A549 (cell line): ENCODE measurements around the gene GPX3. TPM values are rescaled to one million over a fixed set of nuclear protein-coding genes. Genes with fewer than 3 reads are reported as not detected.

ENCODE experiments used
- ATAC-seq, 2 experiments: fragments of 200-7000 bp in 1 of 2; fragments of >200 bp in 1 of 2; cut with Nextera tagmentation in 1 of 2; cut with Tn5 transposase in 1 of 2; 3 replicates each; pipeline versions ENCODE4 v1.8.0 to v1.9.1; 2018 to 2020; ENCODE audit warnings: mild to moderate bottlenecking in 1 of 2, moderate library complexity in 1 of 2
- CTCF ChIA-PET: fragments of 300-600 bp; sonication (Branson Sonifier 250); formaldehyde crosslinking; extraction: SDS; loops from one replicate; lab custom pipeline; 2021; ENCODE audit warnings: antibody characterized with exemption, inconsistent platforms; lab: Yijun Ruan, JAX
- POLR2A ChIA-PET: fragments of 350-600 bp; formaldehyde crosslinking; extraction: SDS; loops from one replicate; lab custom pipeline; 2021; ENCODE audit warnings: antibody characterized with exemption, inconsistent platforms; lab: Yijun Ruan, JAX
- DNase-seq, 2 experiments: peaks; one replicate each; pipeline versions ENCODE4 v3.0.0 to v3.0.0-alpha.2; 2011 to 2016; ENCODE audit warnings: low read depth in 1 of 2, low spot score in 1 of 2
- FAIRE-seq: peaks from 2 replicates; lab custom pipeline; 2011; peaks lifted over from hg19 to GRCh38; lab: Jason Lieb, UNC
- H3K27ac ChIP-seq, 2 experiments: fragments of >200 bp; sonication (Bioruptor Twin); formaldehyde crosslinking; 3 replicates each; pipeline ENCODE4 v1.5.1; 2016 to 2017
- H3K4me1 ChIP-seq: fragments of >200 bp; sonication (Bioruptor Twin); formaldehyde crosslinking; 3 replicates; pipeline ENCODE4 v1.6.1; 2016
- H3K4me2 ChIP-seq: fragments of >200 bp; sonication (Bioruptor Twin); formaldehyde crosslinking; 3 replicates; pipeline ENCODE4 v1.6.1; 2016
- H3K4me3 ChIP-seq: fragments of >200 bp; sonication (Bioruptor Twin); formaldehyde crosslinking; 3 replicates; pipeline ENCODE4 v1.5.1; 2016
- H3K9me3 ChIP-seq: fragments of >200 bp; sonication (Bioruptor Twin); formaldehyde crosslinking; 3 replicates; pipeline ENCODE4 v1.6.1; 2016
- CBX8 ChIP-seq: fragments of 200-600 bp; sonication (generic); IDR thresholded peaks from 2 replicates; pipeline ENCODE4 v1.6.1; 2016
- FOXS1 ChIP-seq: fragments of 250-450 bp; sonication (Bioruptor Pico); IDR thresholded peaks from 2 replicates; pipeline ENCODE4 v1.5.0; 2020; ENCODE audit warnings: mild to moderate bottlenecking, moderate library complexity
- HDAC2 ChIP-seq: fragments of 200-600 bp; sonication (generic); IDR thresholded peaks from 2 replicates; pipeline ENCODE4 v1.6.1; 2016
- HEYL ChIP-seq: fragments of 250-450 bp; sonication (Bioruptor Pico); IDR thresholded peaks from 2 replicates; pipeline ENCODE4 v1.8.0; 2021; ENCODE audit warnings: mild to moderate bottlenecking, moderate library complexity
- HOXA7 ChIP-seq: fragments of 250-450 bp; sonication (Bioruptor Pico); IDR thresholded peaks from 2 replicates; pipeline ENCODE4 v1.5.0; 2020; ENCODE audit warnings: mild to moderate bottlenecking, moderate library complexity
- JUNB ChIP-seq: fragments of >200 bp; sonication (Bioruptor Twin); formaldehyde crosslinking; IDR thresholded peaks from 2 replicates; pipeline ENCODE4 v1.6.1; 2016
- KDM1A ChIP-seq: fragments of 200-600 bp; sonication (generic); IDR thresholded peaks from 2 replicates; pipeline ENCODE4 v1.6.1; 2016; ENCODE audit warnings: low read depth, mild to moderate bottlenecking
- KDM5A ChIP-seq: fragments of 200-600 bp; sonication (generic); IDR thresholded peaks from 2 replicates; pipeline ENCODE4 v1.6.1; 2016; ENCODE audit warnings: antibody characterized with exemption, mild to moderate bottlenecking
- NPAS2 ChIP-seq: fragments of 250-450 bp; sonication (Bioruptor Pico); IDR thresholded peaks from 2 replicates; pipeline ENCODE4 v1.8.0; 2022; ENCODE audit warnings: mild to moderate bottlenecking, moderate library complexity, borderline replicate concordance
- PHF8 ChIP-seq: fragments of 200-600 bp; sonication (generic); IDR thresholded peaks from 2 replicates; pipeline ENCODE4 v1.6.1; 2016; ENCODE audit warnings: low read depth, mild to moderate bottlenecking, antibody characterized with exemption, moderate library complexity, borderline replicate concordance
- RAD21 ChIP-seq, 2 experiments: fragments of >200 bp in 1 of 2; sonication (Bioruptor Twin) in 1 of 2; formaldehyde crosslinking in 1 of 2; IDR thresholded peaks in 1 of 2; conservative IDR thresholded peaks in 1 of 2; 2 replicates in 1 of 2; 3 replicates in 1 of 2; pipeline ENCODE4 v1.6.1; 2012 to 2018; ENCODE audit warnings: inconsistent platforms in 1 of 2
- RARB ChIP-seq: fragments of 250-450 bp; sonication (Bioruptor Pico); IDR thresholded peaks from 2 replicates; pipeline ENCODE4 v1.8.0; 2021; ENCODE audit warnings: mild to moderate bottlenecking, moderate library complexity
- RCOR1 ChIP-seq: fragments of 150-350 bp; IDR thresholded peaks from 2 replicates; pipeline ENCODE4 v1.6.1; 2014; ENCODE audit warnings: antibody characterized with exemption, low read length, low read depth
- RFX5 ChIP-seq: fragments of 450-650 bp; IDR thresholded peaks from 2 replicates; pipeline ENCODE4 v1.7.1; 2014; ENCODE audit warnings: antibody characterized with exemption, mild to moderate bottlenecking, moderate library complexity
- RNF2 ChIP-seq: fragments of 200-600 bp; sonication (generic); IDR thresholded peaks from 2 replicates; pipeline ENCODE4 v1.6.1; 2016; ENCODE audit warnings: low read depth, mild to moderate bottlenecking, antibody characterized with exemption, moderate library complexity, borderline replicate concordance
- SMC3 ChIP-seq: fragments of >200 bp; sonication (Bioruptor Twin); formaldehyde crosslinking; IDR thresholded peaks from 3 replicates; pipeline ENCODE4 v1.6.1; 2018; ENCODE audit warnings: inconsistent platforms
- SREBF2 ChIP-seq: fragments of 450-650 bp; IDR thresholded peaks from 2 replicates; pipeline ENCODE4 v1.6.1; 2014; ENCODE audit warnings: mild to moderate bottlenecking, moderate library complexity
- TP53 ChIP-seq: fragments of 250-450 bp; sonication (Bioruptor Pico); IDR thresholded peaks from 2 replicates; pipeline ENCODE4 v1.5.0; 2021; ENCODE audit warnings: mild to moderate bottlenecking, moderate library complexity
- ZNF302 ChIP-seq: fragments of 250-450 bp; sonication (Bioruptor Pico); IDR thresholded peaks from 2 replicates; pipeline ENCODE4 v1.9.0; 2021; ENCODE audit warnings: inconsistent platforms, mild to moderate bottlenecking, moderate library complexity
- ZSCAN20 ChIP-seq: fragments of 250-450 bp; sonication (Bioruptor Pico); IDR thresholded peaks from 2 replicates; pipeline ENCODE4 v1.8.0; 2022; ENCODE audit warnings: mild to moderate bottlenecking, moderate library complexity
- WGBS: methylation state at CpG from one replicate; pipeline ENCODE4 v1.1.6; 2017; ENCODE audit errors: missing lambda C conversion rate; 5-methylcytosine and 5-hydroxymethylcytosine counted together
- polyA plus RNA-seq, 4 experiments: library from polyadenylated mRNA; depleted of rRNA in 3 of 4; stranded (reverse); fragments of >200 nt; fragmentation: RNase III in 1 of 4; extraction: RNeasy Plus Mini Kit Qiagen cat#74134 plus additional on column Dnase treatment in 1 of 4; gene quantifications; 2 replicates in 3 of 4; 3 replicates in 1 of 4; pipeline ENCODE4 v1.2.3, GENCODE V29; 2011 to 2017
- TF ChIP-seq, protein P1 (sequence below): fragments of >200 bp; sonication (Bioruptor Twin); formaldehyde crosslinking; IDR thresholded peaks from 2 replicates; pipeline ENCODE4 v1.6.1; 2016
- TF ChIP-seq, protein P2 (sequence below): IDR thresholded peaks from 2 replicates; pipeline ENCODE4 v1.6.1; 2012; ENCODE audit warnings: low read depth, borderline replicate concordance
- TF ChIP-seq, protein P3 (sequence below): fragments of >200 bp; sonication (Bioruptor Twin); formaldehyde crosslinking; IDR thresholded peaks from 3 replicates; pipeline ENCODE4 v1.5.1; 2016
- TF ChIP-seq, protein P4 (sequence below): fragments of >200 bp; sonication (Bioruptor Twin); formaldehyde crosslinking; IDR thresholded peaks from 3 replicates; pipeline ENCODE4 v1.6.1; 2016
- TF ChIP-seq, protein P5 (sequence below): fragments of 450-650 bp; IDR thresholded peaks from 2 replicates; pipeline ENCODE4 v1.6.1; 2014; ENCODE audit warnings: antibody characterized with exemption
- TF ChIP-seq, protein P6 (sequence below): fragments of 150-350 bp; IDR thresholded peaks from 2 replicates; pipeline ENCODE4 v1.6.1; 2014; ENCODE audit warnings: low read depth, mild to moderate bottlenecking, low read length

GPX3 gene
- polyA plus RNA-seq, 2 of the 4 experiments (the other 2 are of a cell fraction): 16.2 to 26.4 TPM

DNA sequence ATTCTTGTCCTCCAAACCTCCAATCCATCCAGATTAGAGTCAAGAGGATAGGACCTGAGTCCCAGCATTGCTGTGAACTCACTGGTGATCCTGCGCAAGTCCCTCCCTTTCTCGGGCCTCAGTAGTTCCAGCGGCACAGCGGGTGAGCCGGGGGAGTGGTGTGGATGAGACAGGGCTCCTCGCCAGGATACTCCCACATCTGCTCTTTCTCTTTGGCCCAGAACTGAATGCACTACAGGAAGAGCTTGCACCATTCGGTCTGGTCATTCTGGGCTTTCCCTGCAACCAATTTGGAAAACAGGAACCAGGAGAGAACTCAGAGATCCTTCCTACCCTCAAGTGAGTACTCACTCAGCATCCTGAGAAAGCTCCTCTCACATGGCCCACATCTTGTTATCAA is 6.3 kb downstream of the GPX3 start:
- CTCF ChIA-PET: interaction anchor here (1.5 kb wide), 1 partner anchor 25 kb away, joined by 8 read pairs; no protein-coding TSS in a partner anchor
- no peak for FAIRE-seq
- Histone ChIP-seq H3K4me2 (no peak overlapping the region), H3K9me3 (no peaks in the 10 kb centered on the region), H3K4me1 (no peaks in the 10 kb centered on the region), H3K27ac (no peak overlapping the region), H3K4me3 (no peak overlapping the region)
- no peak for DNase-seq
- WGBS: 97% methylated on average over 7 of the region's 7 CpGs
- no peak for ATAC-seq
- POLR2A ChIA-PET: no interaction called here
- no peak for TF ChIP-seq JUNB
- TF ChIP-seq, protein P1, sequence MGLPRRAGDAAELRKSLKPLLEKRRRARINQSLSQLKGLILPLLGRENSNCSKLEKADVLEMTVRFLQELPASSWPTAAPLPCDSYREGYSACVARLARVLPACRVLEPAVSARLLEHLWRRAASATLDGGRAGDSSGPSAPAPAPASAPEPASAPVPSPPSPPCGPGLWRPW: no peak
- TF ChIP-seq KDM5A: no peak
- TF ChIP-seq, protein P2, sequence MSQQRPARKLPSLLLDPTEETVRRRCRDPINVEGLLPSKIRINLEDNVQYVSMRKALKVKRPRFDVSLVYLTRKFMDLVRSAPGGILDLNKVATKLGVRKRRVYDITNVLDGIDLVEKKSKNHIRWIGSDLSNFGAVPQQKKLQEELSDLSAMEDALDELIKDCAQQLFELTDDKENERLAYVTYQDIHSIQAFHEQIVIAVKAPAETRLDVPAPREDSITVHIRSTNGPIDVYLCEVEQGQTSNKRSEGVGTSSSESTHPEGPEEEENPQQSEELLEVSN: no peak
- TF ChIP-seq, protein P3, sequence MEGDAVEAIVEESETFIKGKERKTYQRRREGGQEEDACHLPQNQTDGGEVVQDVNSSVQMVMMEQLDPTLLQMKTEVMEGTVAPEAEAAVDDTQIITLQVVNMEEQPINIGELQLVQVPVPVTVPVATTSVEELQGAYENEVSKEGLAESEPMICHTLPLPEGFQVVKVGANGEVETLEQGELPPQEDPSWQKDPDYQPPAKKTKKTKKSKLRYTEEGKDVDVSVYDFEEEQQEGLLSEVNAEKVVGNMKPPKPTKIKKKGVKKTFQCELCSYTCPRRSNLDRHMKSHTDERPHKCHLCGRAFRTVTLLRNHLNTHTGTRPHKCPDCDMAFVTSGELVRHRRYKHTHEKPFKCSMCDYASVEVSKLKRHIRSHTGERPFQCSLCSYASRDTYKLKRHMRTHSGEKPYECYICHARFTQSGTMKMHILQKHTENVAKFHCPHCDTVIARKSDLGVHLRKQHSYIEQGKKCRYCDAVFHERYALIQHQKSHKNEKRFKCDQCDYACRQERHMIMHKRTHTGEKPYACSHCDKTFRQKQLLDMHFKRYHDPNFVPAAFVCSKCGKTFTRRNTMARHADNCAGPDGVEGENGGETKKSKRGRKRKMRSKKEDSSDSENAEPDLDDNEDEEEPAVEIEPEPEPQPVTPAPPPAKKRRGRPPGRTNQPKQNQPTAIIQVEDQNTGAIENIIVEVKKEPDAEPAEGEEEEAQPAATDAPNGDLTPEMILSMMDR: no peak
- no peak for TF ChIP-seq ZSCAN20
- no peak for TF ChIP-seq RNF2
- TF ChIP-seq ZNF302 (CRISPR knock-in tag): no peak
- TF ChIP-seq RCOR1: no peak
- TF ChIP-seq, protein P4, sequence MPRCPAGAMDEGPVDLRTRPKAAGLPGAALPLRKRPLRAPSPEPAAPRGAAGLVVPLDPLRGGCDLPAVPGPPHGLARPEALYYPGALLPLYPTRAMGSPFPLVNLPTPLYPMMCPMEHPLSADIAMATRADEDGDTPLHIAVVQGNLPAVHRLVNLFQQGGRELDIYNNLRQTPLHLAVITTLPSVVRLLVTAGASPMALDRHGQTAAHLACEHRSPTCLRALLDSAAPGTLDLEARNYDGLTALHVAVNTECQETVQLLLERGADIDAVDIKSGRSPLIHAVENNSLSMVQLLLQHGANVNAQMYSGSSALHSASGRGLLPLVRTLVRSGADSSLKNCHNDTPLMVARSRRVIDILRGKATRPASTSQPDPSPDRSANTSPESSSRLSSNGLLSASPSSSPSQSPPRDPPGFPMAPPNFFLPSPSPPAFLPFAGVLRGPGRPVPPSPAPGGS: no peak
- no peak for TF ChIP-seq HOXA7
- no peak for TF ChIP-seq HEYL (CRISPR knock-in tag)
- TF ChIP-seq, protein P5, sequence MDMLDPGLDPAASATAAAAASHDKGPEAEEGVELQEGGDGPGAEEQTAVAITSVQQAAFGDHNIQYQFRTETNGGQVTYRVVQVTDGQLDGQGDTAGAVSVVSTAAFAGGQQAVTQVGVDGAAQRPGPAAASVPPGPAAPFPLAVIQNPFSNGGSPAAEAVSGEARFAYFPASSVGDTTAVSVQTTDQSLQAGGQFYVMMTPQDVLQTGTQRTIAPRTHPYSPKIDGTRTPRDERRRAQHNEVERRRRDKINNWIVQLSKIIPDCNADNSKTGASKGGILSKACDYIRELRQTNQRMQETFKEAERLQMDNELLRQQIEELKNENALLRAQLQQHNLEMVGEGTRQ: no peak
- TF ChIP-seq, protein P6, sequence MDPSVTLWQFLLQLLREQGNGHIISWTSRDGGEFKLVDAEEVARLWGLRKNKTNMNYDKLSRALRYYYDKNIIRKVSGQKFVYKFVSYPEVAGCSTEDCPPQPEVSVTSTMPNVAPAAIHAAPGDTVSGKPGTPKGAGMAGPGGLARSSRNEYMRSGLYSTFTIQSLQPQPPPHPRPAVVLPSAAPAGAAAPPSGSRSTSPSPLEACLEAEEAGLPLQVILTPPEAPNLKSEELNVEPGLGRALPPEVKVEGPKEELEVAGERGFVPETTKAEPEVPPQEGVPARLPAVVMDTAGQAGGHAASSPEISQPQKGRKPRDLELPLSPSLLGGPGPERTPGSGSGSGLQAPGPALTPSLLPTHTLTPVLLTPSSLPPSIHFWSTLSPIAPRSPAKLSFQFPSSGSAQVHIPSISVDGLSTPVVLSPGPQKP: no peak
- no peak for TF ChIP-seq NPAS2 (CRISPR knock-in tag)
- no peak for TF ChIP-seq KDM1A
- TF ChIP-seq RARB (CRISPR knock-in tag): no peak
- TF ChIP-seq PHF8: no peak

DNA sequence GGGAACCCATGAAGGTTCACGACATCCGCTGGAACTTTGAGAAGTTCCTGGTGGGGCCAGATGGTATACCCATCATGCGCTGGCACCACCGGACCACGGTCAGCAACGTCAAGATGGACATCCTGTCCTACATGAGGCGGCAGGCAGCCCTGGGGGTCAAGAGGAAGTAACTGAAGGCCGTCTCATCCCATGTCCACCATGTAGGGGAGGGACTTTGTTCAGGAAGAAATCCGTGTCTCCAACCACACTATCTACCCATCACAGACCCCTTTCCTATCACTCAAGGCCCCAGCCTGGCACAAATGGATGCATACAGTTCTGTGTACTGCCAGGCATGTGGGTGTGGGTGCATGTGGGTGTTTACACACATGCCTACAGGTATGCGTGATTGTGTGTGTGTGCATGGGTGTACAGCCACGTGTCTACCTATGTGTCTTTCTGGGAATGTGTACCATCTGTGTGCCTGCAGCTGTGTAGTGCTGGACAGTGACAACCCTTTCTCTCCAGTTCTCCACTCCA is 7.6 kb downstream of the GPX3 start:
- no peak for ATAC-seq
- H3K27ac ChIP-seq: no peak overlapping the region
- H3K4me2 ChIP-seq: no peak overlapping the region
- WGBS: 92% methylated on average over 11 of the region's 11 CpGs
- POLR2A ChIA-PET: no interaction called here
- CTCF ChIA-PET: interaction anchor here (0.8 to 15.1 kb wide), 2 partner anchors 23 to 99 kb away, joined by 3 to 151 read pairs; no protein-coding TSS in a partner anchor
- H3K4me3 ChIP-seq: no peak overlapping the region
- no peak for FAIRE-seq
- no peaks in the 10 kb centered on the region for H3K9me3 ChIP-seq
- no peak for DNase-seq
- H3K4me1 ChIP-seq: no peaks in the 10 kb centered on the region
- TF ChIP-seq RARB (CRISPR knock-in tag): no peak
- TF ChIP-seq TP53 (CRISPR knock-in tag): no peak
- TF ChIP-seq RAD21 (conservative IDR thresholded peaks at IDR 0.05 in 1 of 2, IDR thresholded peaks at IDR 0.05 in 1 of 2): no peak
- no peak for TF ChIP-seq RFX5
- TF ChIP-seq, protein P3: no peak
- no peak for TF ChIP-seq HOXA7
- no peak for TF ChIP-seq HDAC2
- no peak for TF ChIP-seq SMC3
- TF ChIP-seq, protein P4: no peak
- no peak for TF ChIP-seq CBX8
- no peak for TF ChIP-seq FOXS1 (CRISPR knock-in tag)
- no peak for TF ChIP-seq SREBF2
- TF ChIP-seq, protein P6: no peak
